Ramos (cell line): Measurements from ENCODE around the gene GFOD2.

Source experiments
- in situ Hi-C: fragments of 300-500 bp; cut with MboI; formaldehyde crosslinking; loops from one replicate; pipeline ENCODE4 v1.14.3; 2022; ENCODE audit warnings: low sequenced_read_pairs; ENCODE audit not compliant: unreplicated experiment

GFOD2 gene

GRCh38 chr16:67661886-67662652 lies 57.0 kb downstream of the GFOD2 start:
- in situ Hi-C loops, result no loop called here

DNA sequence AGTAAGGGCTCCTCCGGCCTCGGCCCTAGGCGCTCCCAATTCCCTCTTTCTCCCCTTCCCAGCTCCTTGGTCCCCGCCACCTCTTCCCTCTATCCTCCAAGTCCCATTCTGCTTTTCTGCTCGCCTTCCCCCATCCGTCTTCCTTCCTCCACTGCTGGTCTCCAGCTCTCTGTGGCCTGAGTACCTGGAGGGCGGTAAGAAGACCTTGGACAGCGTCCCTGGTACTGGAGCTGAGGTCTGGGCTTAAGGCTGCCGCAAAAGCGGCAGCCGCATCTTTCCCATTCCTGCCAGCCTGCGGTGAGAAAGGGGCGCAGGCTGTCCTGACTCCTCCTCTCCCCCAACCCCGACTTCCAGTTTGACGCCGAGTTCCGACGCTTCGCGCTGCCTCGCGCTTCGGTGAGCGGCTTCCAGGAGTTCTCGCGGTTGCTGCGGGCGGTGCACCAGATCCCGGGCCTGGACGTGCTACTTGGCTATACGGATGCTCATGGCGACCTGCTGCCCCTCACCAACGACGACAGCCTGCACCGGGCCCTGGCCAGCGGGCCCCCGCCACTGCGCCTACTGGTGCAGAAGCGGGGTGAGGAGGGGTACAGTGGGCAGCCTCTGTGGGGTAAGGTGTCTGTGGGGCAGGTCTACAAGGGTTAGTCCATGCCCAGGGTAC lies 57.9 kb downstream of the GFOD2 start:
- in situ Hi-C loops, result no loop called here

GRCh38 chr16:67660564-67661028 lies 58.5 kb downstream of the GFOD2 start, which contains the start of gene PARD6A:
PARD6A (plus strand) TSS chr16:67660960; CDS start chr16:67661039, 79 bp downstream.
- in situ Hi-C loops, result no loop called here

DNA sequence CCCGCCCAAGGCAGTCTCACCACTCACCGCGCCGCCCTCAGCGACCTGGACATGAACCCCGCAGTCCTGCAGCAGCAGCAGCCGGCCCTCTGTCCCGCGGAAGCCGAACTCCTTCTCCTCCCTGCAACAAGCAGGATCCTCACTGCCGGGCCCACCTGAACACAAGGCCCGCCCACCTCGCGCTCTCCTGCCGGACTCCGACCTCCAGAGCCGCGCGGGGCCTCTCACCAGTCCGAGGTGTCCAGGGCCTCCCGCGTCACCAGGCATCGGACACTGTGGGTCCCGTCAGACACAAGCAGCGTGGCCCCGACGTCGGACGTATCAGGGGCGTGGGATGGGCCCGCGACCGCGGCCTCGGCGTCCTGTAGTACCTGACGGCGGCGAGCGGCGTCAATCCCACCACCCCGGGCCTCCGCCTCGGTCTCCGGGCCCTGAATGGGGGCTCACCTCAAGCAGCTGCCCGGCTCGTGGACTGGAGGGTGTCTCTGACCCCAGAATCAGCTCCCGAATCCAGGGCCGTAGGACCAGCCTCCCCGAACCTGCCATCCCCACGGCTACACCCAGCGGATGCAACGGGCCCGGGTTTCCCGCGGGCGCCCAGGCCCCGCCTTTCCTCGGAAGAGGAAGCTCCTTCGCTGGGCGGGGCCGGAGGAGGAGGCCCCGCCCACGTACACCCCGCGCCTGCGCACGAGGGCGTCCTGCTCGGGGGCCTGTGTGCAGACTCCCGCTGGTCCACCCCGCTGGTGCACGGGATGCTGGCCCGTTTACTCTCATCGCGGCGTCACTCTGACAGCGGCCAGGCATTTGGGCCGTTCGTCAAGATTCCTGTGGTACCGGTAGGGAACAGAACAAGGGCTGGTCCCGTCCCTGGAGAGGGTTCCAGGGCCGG lies 59.2 kb downstream of the GFOD2 start, which contains the start of gene ACD:
Gene ACD, minus strand, starts transcription at position 586 of the 889 bp plus-strand sequence. Its CDS starts 40 bp downstream, at position 546.
- in situ Hi-C loops, result no loop called here

- in situ Hi-C loops, result no loop called here
Measured at GRCh38 chr16:67658849-67659674, 60.1 kb downstream of the GFOD2 start.

DNA sequence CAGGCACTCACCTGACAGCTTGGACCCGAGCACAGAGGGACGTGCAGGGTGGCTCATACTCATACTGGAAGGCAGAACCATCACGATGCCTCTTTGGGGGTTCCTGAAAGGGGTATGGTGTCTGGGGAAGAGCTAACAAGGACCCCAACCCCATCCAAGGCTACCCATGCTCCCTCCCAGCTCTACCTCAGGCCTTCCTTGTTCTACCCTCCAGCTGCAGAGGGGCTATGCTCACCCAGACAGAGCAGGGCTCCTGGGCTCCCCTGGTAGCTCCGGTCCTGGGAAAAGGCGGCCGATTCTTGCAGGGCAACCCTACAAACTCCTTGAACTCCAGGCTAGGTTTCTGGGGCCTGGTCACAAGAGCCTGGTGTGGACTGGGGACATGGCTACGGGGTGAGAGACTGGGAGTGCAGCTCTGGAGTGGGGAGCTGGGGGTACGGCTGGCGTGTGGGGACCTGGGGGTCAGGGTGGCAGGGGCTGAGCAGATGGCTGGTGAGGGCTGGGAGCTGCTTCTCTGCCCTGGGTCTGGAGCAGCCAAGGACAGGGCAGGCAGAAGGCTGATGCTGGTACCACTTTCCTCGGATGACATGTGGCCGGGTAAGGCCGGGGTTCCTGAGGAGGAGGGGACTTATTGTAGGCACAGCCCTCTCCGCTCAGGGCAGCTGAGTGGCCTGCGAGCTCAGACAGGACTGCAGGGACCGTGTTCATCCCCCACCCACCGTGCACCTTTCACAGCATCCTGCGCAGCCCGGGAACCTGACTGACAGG lies 61.2 kb downstream of the GFOD2 start:
- in situ Hi-C loops, result no loop called here

DNA sequence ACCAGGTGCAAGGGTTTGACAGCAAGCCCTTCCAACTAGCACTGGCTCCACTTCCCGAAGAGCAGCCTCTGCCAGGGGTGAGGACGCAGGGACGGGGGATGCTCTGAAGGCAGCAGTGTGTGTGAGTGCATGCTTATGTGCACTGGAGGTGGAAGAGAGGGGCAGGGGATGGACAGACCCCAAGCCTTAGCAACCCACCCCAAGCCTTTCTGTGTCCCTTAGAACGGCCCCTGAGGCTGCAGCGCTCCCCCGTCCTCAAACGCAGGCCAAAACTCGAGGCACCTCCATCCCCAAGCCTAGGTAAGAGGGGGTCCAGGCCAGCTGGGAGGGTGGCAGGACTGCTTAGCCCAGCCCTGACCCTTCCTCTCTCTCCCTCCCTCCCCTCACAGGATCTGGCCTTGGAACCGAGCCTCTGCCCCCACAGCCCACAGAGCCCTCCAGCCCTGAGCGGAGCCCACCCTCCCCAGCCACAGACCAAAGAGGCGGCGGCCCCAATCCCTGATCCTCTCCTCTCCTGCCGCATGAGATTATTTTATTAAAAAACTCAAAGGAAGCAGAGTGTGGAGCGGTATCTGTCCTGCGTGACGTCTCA lies 62.0 kb downstream of the GFOD2 start:
- in situ Hi-C loops, result no loop called here

- in situ Hi-C loops, result no loop called here
Measured at GRCh38 chr16:67656344-67657016, 62.6 kb downstream of the GFOD2 start.

- in situ Hi-C loops, result no loop called here
Measured at GRCh38 chr16:67655363-67655762, 63.8 kb downstream of the GFOD2 start.

- in situ Hi-C loops, result no loop called here
Measured at GRCh38 chr16:67654403-67654911, 64.7 kb downstream of the GFOD2 start.

DNA sequence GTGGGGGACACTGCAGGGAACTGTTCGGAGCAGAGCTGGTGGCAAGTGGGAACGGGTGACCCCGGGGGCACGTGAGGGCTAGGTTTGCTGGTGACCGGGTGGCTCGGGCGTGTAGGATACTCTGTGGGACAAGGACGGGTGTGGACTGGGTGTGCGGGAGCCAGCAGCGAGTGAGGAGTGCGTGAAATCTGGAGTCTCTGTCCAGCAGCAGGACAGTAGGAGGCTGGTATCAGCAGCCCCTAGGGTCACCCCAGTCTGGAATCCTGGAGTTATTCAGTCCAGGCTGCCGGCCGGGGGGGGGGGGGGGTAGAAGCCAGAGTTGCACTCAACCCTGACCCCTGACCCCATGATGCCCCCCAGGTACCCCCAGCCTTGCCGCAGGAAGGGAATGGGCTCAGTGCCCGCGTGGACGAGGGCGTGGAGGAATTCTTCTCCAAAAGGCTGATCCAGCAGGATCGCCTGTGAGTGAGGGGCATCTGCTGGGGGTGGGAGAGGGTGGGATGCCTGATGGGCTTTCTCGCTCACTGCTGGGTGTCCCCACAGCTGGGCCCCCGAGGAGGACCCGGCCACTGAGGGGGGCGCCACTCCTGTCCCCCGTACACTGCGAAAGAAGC lies 65.2 kb downstream of the GFOD2 start:
- in situ Hi-C loops, result no loop called here

DNA sequence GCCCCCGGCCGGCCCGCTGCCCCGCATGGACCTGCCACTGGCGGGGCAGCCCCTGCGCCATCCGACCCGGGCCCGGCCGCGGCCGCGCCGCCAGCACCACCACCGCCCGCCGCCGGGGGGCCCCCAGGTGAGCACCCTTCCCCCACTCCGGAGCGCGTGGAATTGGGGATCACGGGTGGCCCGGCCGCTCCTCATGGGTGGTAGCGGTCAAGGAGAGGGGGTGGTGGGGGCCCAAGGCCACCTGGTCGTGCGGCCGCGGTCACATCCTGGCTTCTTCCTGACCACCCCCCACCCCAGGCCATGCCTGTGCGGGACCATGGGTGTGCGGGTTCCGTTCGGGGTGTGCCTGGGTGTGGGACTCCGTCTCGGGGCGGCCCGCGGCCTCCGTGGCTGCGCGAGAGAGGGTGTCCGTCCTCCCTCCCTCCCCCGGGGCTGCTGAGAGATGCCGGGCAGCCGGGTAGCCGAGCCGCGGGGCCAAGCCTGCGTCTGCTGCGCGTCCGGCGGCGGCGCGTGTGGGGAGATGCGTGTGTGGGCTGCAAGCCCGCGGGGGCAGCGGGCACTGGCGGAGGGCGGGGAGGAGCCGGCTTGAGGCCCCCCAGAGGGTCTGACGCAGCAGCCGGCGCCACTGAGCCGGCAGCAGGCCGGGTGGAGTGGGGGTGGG lies 65.9 kb downstream of the GFOD2 start:
- in situ Hi-C loops, result no loop called here

DNA sequence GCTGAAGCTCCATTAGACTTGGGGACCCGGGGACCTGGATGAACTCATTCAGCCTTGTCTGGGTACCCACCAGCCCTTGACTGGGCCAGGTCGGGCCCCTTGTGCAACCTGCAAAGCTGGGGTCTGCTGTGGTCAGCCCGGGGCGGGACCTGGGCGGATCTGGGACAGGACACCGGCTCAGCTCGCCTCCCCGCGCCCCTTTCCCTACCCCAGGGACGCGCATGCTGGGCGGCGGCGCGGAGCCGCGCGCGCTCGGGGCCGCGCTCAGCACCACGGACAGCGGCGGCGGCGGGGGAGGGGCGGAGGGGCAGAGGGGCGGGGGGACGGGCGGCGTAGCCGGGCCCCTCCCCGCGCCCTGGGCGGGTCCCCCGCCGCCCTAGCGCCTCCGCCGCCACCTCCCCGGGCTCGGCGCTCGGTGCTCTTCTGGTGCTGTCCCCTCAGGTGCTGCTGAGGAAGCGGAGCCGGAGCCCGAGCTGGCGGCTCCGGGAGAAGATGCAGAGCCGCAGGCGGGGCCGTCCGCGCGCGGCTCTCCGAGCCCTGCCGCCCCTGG lies 66.5 kb downstream of the GFOD2 start:
- in situ Hi-C loops, result no loop called here

DNA sequence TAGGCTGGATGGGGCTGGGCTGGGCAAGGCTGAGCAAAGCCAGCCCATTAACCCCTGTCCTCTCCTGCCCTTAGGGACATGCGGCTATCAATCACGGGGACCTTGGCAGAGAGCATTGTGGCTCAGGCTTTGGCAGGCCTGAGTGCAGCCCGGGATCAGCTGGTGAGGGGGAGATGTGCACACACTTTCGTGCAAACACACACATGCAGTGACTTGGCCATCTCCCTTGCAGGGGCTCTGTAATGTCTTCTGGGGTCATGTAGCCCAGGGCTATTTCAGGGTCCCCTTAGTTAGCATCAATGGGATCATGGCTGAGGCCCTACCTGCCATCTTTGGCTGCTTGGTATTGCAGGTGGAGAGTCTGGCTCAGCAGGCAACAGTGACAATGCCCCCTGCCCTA lies 67.3 kb downstream of the GFOD2 start:
- in situ Hi-C loops, result no loop called here

- in situ Hi-C loops, result no loop called here
Measured at GRCh38 chr16:67651039-67651438, 68.1 kb downstream of the GFOD2 start.

DNA sequence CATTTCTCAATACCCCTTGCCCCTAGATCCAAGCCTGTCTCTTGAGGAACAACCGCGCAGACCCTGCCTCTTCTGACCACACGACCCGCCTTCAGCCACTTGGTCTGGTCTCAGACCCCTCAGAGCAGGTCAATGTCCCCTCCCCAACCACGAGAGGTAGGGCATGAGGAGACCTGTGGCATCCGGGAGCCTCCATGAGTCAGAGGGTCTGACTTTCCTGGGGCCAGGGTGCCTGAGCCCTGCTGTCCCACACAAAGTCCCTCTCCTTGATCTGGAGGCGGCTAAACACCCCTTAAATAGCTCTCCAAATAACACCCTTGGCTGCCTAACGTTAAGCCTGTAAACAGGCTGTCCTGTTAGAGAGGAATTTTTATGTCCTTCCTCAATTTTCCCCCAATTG lies 69.1 kb downstream of the GFOD2 start:
- in situ Hi-C loops, result no loop called here

DNA sequence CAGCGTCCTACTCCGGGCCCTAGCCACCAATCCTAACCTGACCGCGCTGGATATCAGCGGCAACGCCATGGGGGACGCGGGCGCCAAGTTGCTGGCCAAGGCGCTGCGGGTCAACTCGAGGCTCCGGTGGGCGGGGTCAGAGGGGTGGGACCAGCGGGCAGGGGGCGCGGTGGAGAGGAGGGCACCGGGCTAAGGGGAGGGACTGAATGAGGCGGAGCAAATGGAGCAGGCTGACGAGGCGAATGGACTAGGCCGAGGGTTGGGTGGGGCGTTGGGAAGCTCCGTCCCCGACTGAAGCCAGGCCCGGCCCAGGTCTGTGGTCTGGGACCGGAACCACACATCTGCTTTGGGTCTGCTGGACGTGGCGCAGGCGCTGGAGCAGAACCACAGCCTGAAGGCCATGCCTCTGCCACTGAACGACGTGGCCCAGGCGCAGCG lies 69.6 kb downstream of the GFOD2 start:
- in situ Hi-C loops, result no loop called here
